COLO829 (cell line): ENCODE data around the gene IFIT1B.

ENCODE experiments used
- DNase-seq: peaks from one replicate; pipeline ENCODE4 v3.0.0; 2012; ENCODE audit warnings: low spot score

The IFIT1B gene

DNA sequence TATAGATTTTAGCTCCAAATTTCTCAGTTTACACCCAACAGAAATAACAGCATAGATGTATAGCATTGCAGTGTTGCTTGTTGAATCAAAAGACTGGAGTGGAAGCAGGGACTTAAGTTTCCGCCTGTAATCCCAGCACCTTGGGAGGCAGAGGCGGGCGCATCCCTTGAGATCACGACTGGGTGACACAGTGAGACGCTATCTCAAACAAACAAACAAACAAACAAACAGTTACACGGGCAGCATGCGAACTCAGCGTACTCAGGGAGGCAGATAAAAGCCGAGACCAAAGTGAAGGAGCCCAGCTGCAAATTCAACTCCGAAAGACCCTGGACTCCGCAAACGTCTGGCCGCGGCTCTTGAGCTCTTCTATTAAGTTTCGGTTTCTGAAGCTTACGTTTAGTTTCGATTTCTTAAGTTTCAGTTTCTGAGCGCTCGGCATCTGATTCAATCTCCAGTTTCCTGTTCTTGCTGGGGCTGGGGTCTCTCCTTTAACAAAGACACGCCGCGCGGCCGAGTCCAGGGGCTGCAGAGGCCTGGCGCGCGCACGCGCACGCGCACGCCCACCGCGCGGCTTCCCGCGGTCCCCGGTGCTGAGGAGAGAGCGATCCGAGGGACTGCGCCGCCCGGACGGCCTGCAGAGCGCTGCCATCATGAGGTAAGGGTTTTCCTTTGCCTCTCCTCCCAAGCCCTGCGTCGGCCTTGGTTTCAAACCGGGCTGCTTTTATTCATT, 36.5 kb downstream of the IFIT1B start, which contains the start of gene IFIT5:
TSS of gene IFIT5 (plus strand) at position 423 of the 733 bp plus-strand sequence. CDS start at position 654, 231 bp downstream.
- no peak for DNase-seq

DNA sequence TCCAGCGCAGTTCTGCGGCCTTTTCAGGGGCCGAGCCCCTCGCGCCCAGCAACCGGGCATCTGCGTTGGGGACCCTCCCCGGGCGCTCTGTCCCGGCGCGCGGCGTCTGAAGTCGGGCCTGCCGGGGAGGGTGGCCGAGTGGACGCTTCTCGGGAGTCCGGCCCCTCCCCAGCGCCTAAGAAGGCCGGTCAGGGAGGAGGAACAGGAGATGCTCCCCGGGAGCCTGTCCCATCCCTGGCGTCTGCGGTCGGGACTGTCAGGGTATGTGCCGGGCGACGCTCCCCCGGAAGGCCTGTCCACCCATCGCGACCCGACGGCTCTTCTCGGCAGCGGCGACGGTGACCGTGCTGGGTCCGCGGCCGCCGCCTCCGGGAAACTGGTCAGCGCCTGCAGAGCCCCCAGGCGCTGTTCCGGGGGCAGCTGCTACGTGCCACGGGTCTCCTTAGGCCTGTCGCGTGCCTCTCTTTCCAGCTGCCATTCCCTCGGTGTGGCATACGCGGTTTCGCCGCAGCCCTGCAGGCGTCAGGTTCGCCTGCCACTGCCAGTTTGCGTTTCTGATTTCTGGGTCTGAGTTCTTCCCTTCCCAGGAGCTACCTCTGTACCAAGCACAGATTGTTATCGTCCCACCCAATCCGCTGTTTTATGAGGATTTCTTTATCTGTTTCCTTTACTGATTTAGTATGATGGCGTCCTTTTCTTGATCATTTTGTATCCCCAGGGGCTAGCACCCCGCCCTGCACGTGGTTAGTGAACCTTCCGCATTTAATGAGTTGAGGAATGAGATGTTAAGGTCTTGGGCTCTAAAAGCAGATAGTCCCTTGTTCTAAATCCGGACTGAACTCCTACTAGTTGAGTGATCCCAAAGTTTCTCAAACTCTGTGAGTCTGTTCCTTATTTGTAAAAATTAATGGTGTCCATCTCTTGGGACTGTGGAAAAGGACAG, 37.3 kb downstream of the IFIT1B start:
- no peak for DNase-seq

DNA sequence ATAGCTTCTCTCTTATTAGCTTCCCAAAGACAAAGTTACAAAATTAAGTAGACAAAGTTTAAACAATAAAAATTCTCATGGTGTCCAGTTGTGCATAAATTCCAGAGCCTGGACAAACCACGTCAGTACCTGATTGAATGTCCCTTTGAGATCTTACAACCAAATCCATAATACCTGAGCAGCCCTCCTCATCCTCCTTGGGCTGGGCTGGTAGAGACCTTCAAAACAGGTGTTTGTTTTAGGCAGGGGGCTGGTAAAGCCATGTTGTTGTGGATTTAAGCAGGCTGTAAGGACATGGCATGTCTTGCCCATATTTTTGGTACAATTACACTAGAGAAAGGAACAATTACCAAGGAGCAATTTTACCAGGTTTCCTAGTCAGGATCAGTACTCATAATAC, 38.6 kb downstream of the IFIT1B start:
- no peak for DNase-seq

DNA sequence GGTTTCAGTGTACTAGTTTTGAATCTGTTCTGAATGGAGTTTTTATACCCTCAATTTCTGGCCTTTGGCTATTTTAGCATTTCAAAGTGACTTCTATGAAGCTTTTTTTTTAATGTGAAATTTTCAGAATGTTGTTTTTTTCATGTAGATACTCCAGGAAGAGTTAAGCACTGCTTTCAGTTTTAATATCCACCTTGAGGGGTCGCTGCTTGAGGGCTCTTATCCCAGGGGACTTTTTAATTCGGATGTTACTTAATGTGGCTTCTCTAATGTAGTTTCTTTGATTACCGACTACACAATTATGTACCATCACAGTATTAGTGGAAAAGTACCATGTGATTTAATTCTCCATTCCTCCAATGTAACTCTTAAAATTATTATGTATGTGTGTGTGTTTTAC, 41.7 kb downstream of the IFIT1B start:
- peak; percentile 50 for DNase-seq

DNA sequence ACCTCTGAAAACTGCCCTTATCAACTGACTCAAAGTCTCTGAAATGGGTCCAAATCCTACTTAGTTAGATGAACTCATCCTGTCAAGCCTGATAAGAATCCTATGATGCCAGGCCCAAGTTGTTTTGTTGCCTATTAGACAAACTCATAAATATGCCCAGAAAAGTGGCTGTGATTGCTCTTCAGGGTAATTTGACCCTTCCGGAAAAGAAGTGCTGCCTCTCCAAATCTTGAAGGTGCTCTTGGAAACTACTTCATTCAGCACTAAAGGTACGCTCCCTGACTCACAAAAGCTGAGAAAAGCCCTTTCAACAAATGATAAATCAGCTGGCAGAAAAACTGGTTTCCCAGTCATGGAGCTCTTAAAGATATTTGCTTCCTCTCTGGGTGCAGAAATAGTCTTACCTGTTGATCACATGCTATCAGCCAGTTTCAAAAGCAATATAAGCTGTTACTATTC, 43.2 kb downstream of the IFIT1B start:
- DNase-seq = no peak

DNA sequence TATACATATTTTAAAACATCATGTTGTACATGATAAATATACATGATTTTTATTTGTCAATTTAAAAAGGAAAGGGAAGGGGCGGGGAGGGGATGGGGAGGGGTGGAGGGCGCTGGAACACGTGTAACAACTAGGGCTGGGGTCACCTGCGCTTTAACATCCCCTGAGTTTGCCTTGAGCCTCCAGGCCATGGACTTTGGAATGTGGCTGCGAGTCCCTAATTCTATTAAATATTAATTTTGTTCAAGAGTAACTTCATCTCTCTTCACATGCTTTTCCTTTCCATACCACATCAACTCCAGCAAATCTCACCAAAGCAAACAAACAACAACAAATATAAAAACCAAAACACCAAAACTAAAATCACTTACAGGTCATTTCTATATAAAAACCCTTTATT, 47.1 kb downstream of the IFIT1B start:
- DNase-seq = no peak

DNA sequence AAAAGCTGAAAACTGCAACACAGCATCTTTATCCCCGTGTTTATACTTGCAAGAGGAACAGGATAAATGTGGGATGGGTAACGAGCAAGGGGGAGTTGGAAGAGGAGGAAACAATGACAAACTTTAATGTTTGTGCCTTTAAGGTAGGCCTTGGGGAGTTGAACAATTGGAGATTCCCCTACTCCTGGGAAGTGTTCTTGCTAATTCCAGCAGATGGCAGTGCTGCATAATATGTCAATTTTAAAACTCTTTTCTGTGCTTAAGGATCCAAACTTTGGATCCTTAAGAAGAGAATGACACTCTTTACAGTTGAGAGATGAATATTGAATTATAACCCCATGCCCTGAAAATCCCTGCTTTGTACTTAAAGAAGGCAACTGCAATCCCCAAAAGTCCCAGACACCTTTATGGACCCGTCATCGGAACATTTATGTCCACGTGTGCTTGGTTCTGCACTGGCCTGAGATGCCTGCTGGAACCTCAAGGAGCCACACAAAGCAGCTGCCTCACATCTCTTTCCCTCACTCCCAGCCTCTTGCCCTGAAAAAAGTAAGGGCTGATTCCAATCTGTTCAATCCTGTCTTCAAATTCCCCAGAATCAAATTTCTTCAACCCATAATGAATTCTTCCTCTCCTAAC, 48.5 kb downstream of the IFIT1B start:
- peak; percentile 47 for DNase-seq

DNA sequence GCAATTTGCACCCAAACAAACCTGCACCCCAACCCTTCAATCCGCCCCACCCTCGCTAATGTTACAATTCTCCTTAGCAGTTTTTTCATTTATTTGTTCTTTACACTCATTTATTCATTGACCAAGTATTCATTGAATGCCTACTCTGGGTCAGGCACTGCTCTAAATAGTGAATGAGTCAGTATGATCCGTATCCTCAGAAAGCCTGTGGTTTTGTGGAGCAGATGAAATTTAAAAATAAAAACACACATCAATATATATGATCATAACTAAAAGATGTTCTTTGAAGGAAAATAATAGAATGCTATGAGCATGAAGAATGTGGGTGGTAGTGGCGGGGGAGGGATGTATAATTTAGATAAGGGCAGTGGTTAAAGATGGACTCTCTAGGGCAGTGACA, 49.8 kb downstream of the IFIT1B start:
- no peak for DNase-seq

DNA sequence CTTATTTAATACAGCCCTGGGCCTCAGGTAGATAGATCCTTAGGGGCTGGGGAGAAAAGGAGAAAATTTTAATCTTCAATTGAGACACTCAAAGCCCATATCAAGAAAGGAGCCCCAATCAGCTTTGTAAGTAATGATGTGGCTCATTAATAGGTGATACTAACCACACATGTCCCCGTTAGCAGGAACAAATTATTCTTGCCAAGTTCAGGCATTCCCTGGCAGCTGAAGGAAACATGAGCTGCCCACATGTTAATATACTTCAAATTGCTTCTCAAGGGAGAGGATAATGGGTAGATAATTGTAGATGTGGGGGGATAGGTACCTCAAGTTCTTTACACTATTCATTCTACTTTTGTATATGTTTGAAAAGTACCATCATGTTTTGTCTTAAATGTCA, 51.0 kb downstream of the IFIT1B start:
- DNase-seq = no peak

DNA sequence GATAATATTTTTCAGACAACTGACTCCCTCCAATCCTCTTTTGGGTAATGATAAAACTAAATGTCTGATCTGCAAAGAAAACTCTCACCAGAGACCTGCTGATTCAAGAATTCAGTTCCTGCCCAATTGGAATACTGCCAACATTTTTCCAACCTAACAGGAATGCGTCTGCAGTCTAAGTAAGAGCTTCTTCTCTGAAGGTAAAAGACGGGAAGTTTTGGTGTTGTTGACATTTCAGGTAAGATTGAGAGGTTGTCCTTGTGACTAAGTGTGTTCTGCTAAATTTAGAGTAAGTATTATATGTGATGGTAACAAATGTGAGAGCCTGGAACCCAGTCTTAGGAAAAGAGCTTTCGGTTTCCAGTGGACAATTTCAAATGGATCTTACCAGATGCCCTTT, 54.1 kb downstream of the IFIT1B start:
- no peak for DNase-seq
